GM18873 (cell line): ENCODE measurements around the gene DLGAP1.

Source experiments
- ATAC-seq: cut with Tn5 transposase; IDR thresholded peaks from one replicate; pipeline ENCODE4 v1.9.1; 2021; ENCODE audit warnings: mild to moderate bottlenecking, moderate library complexity, moderate number of reproducible peaks; ENCODE audit not compliant: unreplicated experiment, low FRiP score

The DLGAP1 gene

DNA sequence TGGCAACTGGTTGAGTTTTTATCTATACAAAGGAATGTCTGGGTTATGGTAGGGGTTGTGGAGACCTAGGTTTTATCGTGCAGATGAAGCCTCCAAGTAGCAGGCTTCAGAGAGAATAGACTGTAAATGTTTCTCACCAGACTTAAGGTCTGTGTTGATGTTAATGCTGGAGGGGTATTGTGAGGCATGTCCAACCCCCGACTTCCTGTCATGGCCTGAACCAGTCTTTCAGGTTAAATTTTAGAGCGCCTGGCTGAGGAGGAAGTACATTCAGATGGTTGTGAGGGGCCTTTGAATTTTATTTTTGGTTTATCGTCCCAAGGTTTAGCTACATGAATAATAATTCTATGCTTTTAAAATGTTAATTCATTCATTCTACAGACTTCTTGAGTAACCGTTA, 435.1 kb downstream of the DLGAP1 start:
- no peak for ATAC-seq

DNA sequence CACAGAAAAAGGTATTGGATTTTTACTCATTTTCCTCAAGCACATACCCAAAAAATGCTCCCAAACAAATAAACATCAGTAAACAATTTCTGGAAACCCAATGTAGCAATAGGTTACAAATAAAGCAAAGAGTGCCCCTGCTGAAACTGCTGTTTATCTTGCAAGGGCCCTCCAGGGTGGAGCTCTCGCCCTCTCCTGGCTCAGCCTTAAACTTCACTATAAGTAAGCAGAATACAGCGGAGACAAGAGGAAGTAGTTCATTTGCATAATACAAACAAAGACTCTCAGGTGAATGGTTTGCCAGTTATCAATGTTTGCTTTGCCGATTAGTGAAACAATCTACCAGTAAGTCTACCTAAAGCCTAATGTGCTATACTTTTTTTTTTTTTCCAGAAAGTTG, 437.6 kb downstream of the DLGAP1 start:
- ATAC-seq = peak; percentile 86

DNA sequence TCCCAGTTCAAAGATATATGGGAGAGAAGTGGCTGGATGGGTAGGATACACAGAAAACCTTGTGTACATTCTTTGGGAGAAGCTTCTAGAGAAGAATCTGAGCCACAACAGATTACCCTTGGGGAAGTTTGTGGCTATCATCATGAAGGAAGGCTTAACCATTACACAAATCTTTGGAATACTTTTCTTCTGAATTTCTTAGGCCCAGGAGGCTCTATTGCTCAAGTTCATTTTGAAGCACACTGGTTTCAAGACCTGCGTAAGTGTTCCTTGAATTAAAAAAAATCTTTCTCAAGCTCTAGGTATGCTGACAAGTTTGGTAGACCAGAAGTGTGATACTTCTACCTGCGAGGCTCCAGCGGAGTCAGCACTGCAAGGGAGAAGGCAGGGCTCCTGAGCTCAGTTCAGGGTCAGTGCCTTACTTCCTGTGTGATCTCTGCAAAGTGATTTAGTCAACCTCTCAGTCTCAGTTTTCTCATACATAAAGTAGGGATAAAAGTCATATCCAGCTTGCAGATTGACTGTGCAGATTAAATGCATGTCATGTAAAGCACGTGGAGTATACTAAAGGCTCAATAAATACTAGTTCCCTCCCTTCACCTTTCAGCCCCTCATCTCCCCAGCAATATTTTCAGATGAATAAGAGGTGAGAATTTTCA, 438.6 kb downstream of the DLGAP1 start:
- ATAC-seq = no peak

DNA sequence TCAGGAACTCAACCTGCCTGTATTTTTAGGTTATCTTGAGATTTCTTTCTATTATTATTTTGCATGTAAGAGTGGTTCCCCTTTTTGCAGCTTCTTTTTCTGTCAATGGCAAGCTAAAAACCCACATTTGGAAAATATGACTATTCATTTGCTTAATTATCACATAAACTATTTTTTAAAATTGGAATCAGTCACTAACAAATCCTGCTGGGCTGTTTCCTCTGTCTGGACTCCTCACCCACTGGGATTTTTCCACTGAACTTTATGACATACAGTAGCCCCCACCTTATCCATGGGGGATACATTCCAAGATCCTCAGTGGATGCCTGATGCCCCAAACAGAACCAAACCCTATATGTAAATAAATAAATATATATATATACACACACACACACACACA, 447.3 kb downstream of the DLGAP1 start:
- no peak for ATAC-seq

DNA sequence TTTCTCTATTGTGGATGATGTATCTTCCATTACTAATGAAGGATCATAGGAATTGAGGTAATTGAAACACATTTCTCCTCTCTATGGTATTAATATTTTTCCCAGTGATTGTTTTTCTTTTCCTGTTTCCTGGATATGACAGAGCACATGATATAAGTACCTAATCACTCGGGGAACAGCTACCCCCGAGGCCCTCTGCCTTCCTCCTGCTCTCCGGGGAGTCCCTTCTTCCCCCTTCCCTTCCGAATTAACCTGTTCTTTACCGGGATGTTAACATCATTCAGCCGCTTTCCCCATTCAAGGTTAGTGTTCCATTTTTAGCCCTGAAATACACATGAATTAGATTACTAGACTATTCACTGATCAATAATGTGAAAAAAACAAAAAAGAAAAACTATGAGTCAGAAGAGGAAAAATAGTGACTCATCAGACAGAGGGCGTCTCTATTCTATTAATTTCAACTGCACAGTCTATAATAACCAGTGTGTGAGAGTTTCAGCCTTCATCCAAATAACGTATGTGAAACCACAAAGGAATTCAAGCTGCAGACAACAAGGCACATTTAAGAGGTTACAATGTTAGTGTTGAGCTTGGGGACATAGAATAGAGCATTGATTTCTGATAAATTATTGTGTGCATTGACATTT, 450.8 kb downstream of the DLGAP1 start:
- ATAC-seq = no peak

DNA sequence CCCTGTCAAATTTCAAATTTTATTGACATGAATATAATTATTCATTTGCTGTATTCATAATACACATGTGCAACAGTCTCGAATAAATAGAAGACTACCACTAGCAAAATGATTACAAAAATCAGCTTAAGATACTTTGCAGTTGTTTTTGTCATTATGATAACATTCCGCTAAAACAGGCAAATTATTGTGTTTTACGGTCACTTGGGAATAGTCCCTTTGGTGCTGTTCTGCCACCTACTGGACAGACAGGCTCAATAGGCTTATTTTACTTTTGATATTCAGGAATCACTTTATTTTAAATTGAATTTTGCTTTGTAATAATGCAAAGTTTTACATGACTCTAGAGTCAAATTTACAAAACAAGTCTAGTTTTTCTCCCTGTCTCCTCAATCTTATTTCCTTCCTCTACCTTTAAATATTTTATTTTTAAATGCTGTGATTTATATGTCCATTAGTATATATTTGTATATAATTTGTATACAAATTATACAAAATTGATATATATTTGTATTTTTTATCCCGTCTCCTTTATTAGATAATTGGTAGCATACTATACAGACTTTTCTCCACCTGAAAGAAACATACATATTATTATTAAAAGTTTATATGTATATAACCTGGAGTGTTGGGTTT, 456.3 kb downstream of the DLGAP1 start:
- no peak for ATAC-seq

DNA sequence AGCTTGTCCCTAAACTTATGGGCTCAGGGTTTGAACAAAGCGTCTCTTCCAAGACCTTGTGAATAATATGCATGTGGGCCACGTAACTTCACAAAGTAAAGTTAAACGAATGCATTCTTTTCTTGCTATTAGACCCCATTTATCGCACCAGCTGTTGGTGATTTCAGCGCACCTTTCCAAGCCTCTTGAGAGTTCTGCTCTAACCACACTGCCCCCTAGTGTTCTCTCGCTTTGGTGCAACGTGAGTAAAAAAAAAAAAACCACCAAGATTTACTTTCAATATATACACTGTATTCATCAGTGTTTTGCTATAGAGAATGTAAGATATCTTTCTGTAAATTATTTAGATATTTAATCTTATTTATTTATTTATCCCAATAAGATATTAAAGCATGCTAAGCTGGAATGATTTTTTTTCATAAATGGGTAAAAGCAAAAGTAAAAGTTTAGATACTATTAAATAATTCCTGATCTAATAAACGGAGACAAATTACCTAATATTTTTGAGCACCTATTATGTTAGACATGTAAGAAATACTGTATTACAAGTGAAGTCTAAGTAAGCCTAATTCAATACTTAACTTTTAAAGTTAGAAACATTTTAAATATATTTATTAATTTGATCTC, 459.5 kb downstream of the DLGAP1 start:
- no peak for ATAC-seq

DNA sequence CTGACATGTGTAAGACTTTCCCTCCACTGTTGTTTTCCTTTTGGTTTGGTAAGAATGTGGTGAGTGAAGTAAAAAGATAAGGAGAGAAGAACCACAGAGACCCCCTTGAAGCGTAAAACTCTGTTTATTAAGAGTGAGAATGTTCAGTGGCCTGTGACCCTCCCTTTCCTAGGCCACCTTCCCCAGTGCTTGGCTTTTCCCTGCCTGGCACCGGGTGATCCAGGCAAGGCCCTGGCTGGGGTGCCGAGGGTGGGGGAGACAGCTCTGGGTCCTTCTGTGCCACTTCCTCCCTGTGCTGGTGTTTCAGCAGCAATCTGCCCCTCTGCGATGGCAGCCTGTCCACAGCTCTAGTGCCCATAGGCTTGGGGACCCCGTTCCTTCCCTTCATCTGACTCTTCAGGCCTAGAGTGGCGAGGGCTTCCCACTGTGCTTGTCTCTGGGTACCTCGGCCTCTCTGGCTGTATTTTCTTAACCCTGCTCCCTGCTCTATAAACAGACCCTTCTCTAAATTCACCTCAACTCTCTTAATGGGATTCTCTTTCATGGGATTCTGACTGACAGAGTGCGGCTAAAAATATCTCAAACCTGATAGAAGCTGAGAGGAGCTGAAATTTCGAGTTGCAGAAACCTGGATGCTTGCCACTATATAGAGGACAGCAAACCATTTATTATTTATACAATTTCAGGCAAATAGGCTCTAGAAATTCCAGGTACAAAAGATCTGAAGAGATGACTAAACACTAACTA, 461.0 kb downstream of the DLGAP1 start:
- ATAC-seq = no peak

DNA sequence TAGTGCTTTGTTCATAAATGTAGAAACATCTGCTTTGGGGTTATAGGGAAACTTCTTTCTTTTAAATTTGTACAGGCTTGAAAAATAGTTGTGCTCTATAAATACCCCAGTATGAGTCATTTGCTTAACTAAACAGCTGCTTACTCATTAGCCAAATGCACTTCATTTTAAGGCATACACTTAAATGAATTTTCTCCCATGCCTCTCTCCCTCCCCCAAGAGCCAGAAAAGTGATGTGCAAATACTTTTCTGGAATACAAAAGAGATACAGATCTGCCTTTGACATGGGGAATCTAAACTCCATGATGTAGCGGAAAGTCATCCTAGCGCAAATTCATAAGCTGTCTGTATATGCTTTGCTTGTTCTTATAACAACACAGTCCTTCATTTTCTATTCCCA, 469.4 kb downstream of the DLGAP1 start:
- ATAC-seq = no peak

DNA sequence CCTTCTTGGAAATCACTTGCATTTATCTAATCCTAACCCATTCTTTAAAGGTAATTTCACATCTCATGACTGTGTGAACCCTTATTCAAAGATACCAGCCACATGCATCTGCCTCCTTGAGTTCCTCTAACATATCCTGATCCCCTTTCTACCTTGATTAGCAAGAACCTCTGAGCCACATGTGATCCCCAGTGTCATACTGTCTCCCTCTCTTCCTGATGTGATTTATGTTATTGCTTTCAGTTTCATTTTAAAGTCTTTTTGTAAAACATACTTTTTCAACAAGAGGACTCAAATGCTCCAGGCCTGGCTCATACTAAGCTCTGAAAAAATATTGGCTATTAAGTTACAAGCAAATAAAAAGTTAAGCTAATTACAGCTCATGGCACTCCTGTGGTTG, 470.1 kb downstream of the DLGAP1 start:
- no peak for ATAC-seq

DNA sequence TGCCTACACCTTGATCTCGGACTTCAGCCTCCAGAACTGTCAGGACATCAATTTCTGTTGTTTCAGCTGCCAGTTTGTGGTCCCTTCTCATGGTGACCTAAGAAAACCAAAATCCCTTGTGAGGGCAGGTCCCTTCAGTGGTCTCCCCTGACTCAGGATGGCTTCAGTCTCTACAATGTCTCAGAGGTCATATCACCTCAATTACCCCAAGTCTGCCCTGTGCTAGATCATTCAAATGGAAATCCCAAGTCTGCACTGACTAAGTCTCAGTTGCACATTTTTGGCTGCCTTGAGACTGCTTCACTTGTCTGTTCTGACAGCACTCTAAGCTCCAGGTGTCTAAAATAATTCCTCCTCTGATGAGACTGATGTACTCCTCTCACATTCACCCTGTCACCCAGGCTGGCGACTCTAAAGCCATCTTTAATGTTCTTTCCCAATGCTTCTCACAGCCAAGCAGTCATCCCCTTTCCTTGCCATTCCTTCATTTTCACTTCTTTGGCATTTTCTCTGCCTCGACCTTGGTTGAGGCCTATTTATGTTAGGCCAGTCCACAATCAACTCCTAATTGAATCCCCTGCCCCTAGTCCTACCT, 470.8 kb downstream of the DLGAP1 start:
- no peak for ATAC-seq

DNA sequence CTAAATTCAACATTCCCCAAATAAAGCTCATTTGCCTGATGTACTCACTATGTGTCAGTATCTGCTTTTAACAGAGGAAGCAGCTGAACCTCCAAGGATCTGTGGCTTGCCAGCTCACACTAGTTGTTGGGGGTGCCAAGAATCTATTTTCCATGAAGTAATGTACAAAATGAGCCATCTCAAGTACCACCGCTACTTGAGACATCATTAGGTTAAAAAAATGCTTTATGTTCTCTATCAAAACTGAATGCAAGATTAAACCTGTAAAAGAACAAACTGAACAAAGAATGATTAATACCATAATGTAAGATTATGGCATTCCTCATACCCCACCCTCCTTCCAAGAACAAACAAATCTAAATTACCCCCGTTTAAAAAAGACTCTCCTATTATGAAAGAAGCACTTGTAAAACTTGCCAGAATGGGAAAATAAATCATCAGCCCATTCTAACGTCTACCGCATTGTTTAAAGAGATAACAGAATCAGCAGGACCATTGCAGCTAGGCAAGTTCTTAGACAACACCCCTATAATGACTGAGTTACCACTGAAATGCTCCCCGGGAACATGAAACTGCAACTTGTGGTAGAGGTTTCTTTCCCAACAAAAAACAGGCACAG, 471.6 kb downstream of the DLGAP1 start:
- no peak for ATAC-seq

DNA sequence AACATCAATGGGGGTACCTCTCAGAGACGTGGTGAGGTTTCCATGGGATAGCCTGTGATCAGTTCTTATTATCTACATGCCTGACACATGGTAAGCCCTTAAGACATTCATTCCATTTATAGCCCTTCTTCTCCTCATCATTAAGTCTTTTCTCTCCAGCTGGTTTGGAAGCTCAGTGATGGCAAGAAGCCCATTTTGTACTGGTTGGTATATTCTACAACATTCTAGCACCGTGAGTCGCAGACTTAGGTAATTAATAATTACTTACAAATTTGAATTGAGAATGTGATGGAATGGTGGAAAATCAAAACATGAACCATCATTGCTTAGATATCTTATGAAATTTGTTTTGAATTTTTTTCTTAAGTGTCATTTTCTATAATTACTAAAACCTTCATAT, 472.6 kb downstream of the DLGAP1 start:
- ATAC-seq = no peak

DNA sequence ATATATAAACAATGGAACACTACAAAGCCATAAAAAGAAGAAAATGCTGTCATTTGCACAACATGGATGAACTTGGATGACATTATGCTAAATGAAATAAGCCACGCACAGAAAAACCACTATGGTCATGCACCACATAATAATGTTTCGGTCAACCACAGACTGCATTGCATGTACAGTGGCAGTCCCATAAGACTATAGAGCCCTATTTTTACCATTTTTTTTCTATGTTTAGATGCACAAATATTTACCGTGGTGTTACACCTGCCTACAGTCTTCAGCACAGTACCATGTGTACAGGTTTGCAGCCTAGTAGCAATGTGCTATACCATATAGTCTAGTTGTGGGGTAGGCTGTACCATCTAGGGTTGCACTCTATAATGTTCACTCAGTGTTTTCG, 476.1 kb downstream of the DLGAP1 start:
- no peak for ATAC-seq

DNA sequence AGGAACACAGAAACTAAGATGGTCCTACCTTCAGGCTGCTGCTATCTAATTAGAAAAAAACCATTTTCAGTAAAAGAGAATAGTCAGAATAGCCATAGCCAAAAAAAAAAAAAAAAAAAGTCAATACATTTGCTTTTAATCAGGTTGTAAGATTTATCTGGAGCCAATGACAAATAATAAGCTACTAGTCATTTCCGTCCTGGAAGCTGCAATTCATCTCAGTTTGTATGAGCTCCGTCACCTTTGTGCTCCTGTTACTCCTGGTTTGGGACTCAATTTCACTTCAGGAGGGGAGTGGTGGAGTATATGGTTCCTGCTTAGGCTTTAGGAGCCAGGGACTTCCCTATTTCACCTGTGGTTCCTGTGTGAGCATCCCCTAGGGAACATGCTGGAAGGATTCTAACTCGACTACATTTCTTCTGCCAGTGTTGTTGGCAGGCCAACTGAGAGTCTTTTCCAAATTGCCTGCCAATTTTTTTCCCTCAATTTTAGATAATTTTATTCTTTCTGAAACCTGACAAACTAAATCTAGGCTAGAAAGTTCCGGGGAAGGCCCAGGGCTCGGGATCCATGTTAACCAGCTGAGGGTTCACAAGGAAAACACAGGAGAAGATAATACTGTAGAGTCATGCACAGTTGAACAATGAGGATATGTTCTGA, 481.8 kb downstream of the DLGAP1 start:
- ATAC-seq = no peak

DNA sequence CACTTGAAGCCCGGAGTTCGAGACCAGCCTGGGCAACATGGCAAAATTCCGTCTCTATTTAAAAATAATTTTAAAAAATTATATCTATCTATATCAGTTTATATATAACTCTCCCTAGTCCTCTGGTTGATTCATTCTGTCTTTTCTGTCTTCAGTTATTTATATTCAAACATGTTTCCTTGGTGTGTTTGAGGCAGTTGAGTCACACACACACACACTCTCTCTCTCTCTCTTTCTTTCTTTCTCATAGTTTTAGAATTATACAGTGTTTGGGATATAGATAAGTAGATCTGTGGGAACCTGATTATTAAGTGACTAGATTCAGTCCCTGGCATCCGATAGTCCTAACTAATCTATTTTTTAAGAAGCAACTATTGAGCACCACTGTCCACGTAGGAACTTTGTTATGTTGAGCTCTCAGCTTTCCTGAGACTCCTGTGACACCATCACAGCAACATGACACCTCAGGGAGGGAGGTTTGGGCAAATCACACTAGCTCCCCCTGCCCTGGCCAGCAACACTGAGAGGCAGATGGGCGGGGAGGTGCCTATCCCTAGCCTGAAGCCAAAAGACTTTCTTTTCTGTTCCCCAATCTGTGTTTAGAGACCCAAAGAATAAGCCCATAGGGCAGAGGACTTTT, 482.7 kb downstream of the DLGAP1 start:
- no peak for ATAC-seq

DNA sequence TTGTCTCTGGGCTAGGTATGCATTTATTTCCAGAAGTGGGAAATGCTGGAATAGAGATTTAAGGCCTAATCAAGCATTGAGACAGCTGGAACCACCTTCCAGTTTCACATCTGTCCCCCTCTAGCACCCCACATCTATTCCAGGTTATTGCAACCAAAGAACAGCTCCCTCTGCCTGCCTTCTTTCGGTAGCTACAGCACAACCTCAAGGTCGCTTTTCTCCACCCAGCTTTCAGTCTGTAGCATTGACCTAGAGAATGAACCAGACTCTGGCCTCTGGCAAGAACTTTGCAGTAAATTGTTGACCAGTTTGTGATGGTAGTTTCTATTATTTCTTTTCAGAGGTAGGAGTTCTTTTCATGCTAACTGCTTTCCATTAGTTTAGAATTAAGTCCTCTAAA, 484.2 kb downstream of the DLGAP1 start:
- no peak for ATAC-seq

DNA sequence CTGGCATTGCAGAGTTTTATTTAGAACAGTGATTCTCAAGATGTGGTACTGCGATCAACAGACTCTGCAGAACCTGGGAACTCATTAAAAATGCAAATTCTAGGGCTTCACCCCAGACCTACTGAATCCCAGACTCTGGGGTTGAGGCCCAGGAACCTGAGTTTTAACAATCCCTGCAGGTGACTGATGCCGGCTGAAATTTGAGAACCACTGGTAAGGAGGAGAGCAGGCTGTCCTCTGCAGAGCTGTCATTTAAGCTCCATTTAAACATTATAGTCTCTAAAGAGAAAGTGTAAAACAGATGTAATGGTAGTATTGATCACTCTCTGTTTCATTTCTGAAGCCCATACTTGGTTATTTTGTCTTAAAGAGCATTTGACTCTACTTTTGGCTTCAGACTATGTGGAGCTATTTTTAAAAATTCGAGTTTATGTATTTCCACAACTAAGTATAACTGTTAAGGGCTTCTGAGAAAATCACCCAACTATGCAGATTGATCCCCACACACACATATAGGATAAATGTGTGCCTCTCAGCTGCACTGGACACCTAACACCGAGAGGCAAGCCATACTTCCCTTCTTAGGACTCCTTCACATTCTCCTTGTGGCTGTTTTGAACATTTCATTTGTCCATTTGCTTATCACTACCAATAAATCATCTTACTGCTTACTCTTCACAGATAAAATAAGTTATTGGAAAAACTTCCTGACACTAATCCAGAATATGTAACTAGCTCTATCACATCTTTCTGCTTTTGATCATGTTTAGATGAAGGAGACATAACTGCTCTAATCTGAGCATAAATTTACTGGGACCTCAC, 487.5 kb downstream of the DLGAP1 start:
- ATAC-seq = no peak
